Hepatocyte (in vitro differentiated cells): Measurements from ENCODE around the gene GNAZ. TPM values are rescaled to one million over a fixed set of nuclear protein-coding genes. Genes with fewer than 3 reads are reported as not detected.
A peak's percentile ranks its signal among the peaks of the same experiment; 100 is the strongest.
"Not testable (repeated sequence)": the region's sequence is repeated elsewhere in the genome, so short reads cannot be mapped to it uniquely, and the experiment has no call there.

Experiments
- DNase-seq: peaks from one replicate; pipeline ENCODE4 v3.0.0-alpha.2; 2016; ENCODE audit warnings: low spot score
- H2AFZ ChIP-seq: fragments of 200-600 bp; sonication (generic); 2 replicates; pipeline ENCODE4 v1.6.0; 2016; ENCODE audit warnings: antibody characterized with exemption, mild to moderate bottlenecking
- H3K27ac ChIP-seq: fragments of 200-600 bp; sonication (generic); 2 replicates; pipeline ENCODE4 v1.5.1; 2016; ENCODE audit warnings: mild to moderate bottlenecking
- H3K27me3 ChIP-seq: fragments of 200-600 bp; sonication (generic); 2 replicates; pipeline ENCODE4 v1.6.1; 2016
- H3K36me3 ChIP-seq: fragments of 200-600 bp; sonication (generic); replicated peaks from 2 replicates; pipeline ENCODE4 v1.5.1; 2016; ENCODE audit warnings: low read depth; ENCODE audit not compliant: insufficient read depth
- H3K4me1 ChIP-seq: fragments of 200-600 bp; sonication (generic); 2 replicates; pipeline ENCODE4 v1.5.1; 2016; ENCODE audit warnings: mild to moderate bottlenecking, moderate library complexity; ENCODE audit not compliant: insufficient read depth
- H3K4me2 ChIP-seq: fragments of 200-600 bp; sonication (generic); 2 replicates; pipeline ENCODE4 v1.6.0; 2016
- H3K4me3 ChIP-seq: fragments of 200-600 bp; sonication (generic); 2 replicates; pipeline ENCODE4 v1.5.1; 2016; ENCODE audit warnings: mild to moderate bottlenecking
- H3K79me2 ChIP-seq: fragments of 200-600 bp; sonication (generic); 2 replicates; pipeline ENCODE4 v1.6.0; 2017; ENCODE audit warnings: mild to moderate bottlenecking
- H3K9me2 ChIP-seq: fragments of 200-600 bp; sonication (generic); replicated peaks from 2 replicates; pipeline ENCODE4 v1.6.0; 2017; ENCODE audit warnings: mild to moderate bottlenecking; ENCODE audit not compliant: insufficient read depth
- H3K9me3 ChIP-seq: fragments of 200-600 bp; sonication (generic); 2 replicates; pipeline ENCODE4 v1.5.1; 2016; ENCODE audit warnings: low read depth, mild to moderate bottlenecking
- H4K20me1 ChIP-seq: fragments of 200-600 bp; sonication (generic); 2 replicates; pipeline ENCODE4 v1.6.0; 2016; ENCODE audit warnings: mild to moderate bottlenecking; ENCODE audit not compliant: insufficient read depth, poor library complexity, severe bottlenecking
- CTCF ChIP-seq: fragments of 200-600 bp; sonication (generic); IDR thresholded peaks from 2 replicates; pipeline ENCODE4 v1.5.1; 2016; ENCODE audit warnings: antibody characterized with exemption, mild to moderate bottlenecking; ENCODE audit not compliant: poor library complexity
- EZH2 ChIP-seq: fragments of 200-600 bp; sonication (generic); IDR thresholded peaks from 2 replicates; pipeline ENCODE4 v1.6.1; 2016; ENCODE audit warnings: antibody characterized with exemption, mild to moderate bottlenecking, borderline replicate concordance
- EZH2phosphoT487 ChIP-seq: fragments of 200-600 bp; sonication (generic); IDR thresholded peaks from one replicate; pipeline ENCODE4 v1.6.1; 2018; ENCODE audit warnings: antibody characterized with exemption, mild to moderate bottlenecking, low read depth, moderate library complexity; ENCODE audit not compliant: unreplicated experiment, severe bottlenecking
- WGBS: methylation state at CpG from one replicate; pipeline ENCODE4 v1.1.6; 2016; ENCODE audit warnings: low lambda C conversion rate; ENCODE audit errors: missing lambda C conversion rate; 5-methylcytosine and 5-hydroxymethylcytosine counted together
- polyA plus RNA-seq: library from polyadenylated mRNA; unstranded; fragments of >200 nt; fragmentation: Nextera tagmentation; extraction: Ambion mirVana; gene quantifications from 2 replicates; pipeline ENCODE4 v1.2.1, GENCODE V29; 2016
- total RNA-seq: library from RNA; depleted of rRNA; stranded (reverse); fragments of >200 nt; gene quantifications from 2 replicates; pipeline ENCODE4 v1.2.3, GENCODE V29; 2014

Gene GNAZ
- total RNA-seq: 4.1 and 4.5 TPM in 2 replicates
- polyA plus RNA-seq: 3.4 and 5.1 TPM in 2 replicates

GRCh38 chr22:23070418-23071229 lies at the start of gene GNAZ:
Gene GNAZ, plus strand, starts transcription at chr22:23070519. Its CDS starts 25,177 bp downstream, at chr22:23095696.
- no peak within 1 kb of the TSS for H3K27ac ChIP-seq

GRCh38 chr22:23020659-23021293 lies 49.5 kb upstream of the GNAZ start:
- no peak overlapping the region for H3K4me2 ChIP-seq
- H3K36me3 ChIP-seq: no peaks in the 10 kb centered on the region
- H3K27ac ChIP-seq: no peak overlapping the region
- H3K9me3 ChIP-seq: no peaks in the 10 kb centered on the region
- no peak for DNase-seq
- no peaks in the 10 kb centered on the region for H3K4me1 ChIP-seq
- H4K20me1 ChIP-seq: no peaks in the 10 kb centered on the region
- no peaks in the 10 kb centered on the region for H3K79me2 ChIP-seq
- no peak overlapping the region for H3K4me3 ChIP-seq
- no peak for TF ChIP-seq CTCF
- H3K27me3 ChIP-seq: no peaks in the 10 kb centered on the region
- no peak overlapping the region for H2AFZ ChIP-seq
- no peaks in the 10 kb centered on the region for H3K9me2 ChIP-seq

More at GRCh38 chr22:23070418-23071229, at the start of gene GNAZ:
- Histone ChIP-seq H3K4me2 (peak within 1 kb of the TSS; percentile 99), H3K4me3 (peak within 1 kb of the TSS; percentile 61), H2AFZ (peak within 1 kb of the TSS; percentile 81), H3K4me1 (peaks cover 9% of the 10 kb centered on the region), H3K9me2 (no peaks in the 10 kb centered on the region), H3K9me3 (no peaks in the 10 kb centered on the region), H3K36me3 (no peaks in the 10 kb centered on the region), H4K20me1 (no peaks in the 10 kb centered on the region), H3K79me2 (no peaks in the 10 kb centered on the region), H3K27me3 (no peaks in the 10 kb centered on the region)
- TF ChIP-seq EZH2phosphoT487 (no peak), CTCF (no peak), EZH2 (no peak)
- DNase-seq: peak; percentile 51
- WGBS: 4% methylated on average over 26 of the region's 87 CpGs

GRCh38 chr22:23021660-23022353 lies 48.5 kb upstream of the GNAZ start:
- not testable (repeated sequence) for DNase-seq, H4K20me1 ChIP-seq, H3K79me2 ChIP-seq, H3K27me3 ChIP-seq, H3K36me3 ChIP-seq, H3K4me3 ChIP-seq, H3K9me2 ChIP-seq, H3K27ac ChIP-seq, H2AFZ ChIP-seq, H3K9me3 ChIP-seq, H3K4me2 ChIP-seq, H3K4me1 ChIP-seq
- 78% methylated on average over 3 of the region's 3 CpGs for WGBS

DNA sequence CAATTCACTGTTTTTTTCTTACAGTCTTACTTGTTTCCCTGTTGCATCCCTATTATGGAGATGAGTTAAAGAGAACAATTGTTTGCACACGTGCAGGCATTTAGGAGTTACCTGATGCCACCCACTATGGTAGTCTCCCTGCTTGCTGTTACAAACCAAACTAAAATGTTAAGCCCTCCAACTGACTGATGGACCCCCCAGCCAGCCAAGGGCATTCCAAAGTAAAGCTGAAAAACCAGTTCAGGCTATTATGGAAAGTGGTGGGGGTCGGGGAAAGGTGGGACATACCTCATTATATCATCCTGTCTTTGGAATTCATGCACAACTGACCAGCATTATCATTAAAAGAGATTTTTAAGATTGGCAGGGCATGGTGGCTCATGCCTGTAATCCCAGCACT lies 47.0 kb upstream of the GNAZ start:
- TF ChIP-seq EZH2: no peak
- no peak for TF ChIP-seq CTCF
- no peak for TF ChIP-seq EZH2phosphoT487
- H3K4me3 ChIP-seq: no peak overlapping the region
- no peaks in the 10 kb centered on the region for H3K27me3 ChIP-seq
- H3K27ac ChIP-seq: no peak overlapping the region
- H3K79me2 ChIP-seq: no peaks in the 10 kb centered on the region
- no peaks in the 10 kb centered on the region for H3K9me2 ChIP-seq
- H3K36me3 ChIP-seq: no peaks in the 10 kb centered on the region
- no peak for DNase-seq
- no peaks in the 10 kb centered on the region for H3K9me3 ChIP-seq
- H2AFZ ChIP-seq: no peak overlapping the region
- no peaks in the 10 kb centered on the region for H3K4me1 ChIP-seq
- 39% methylated on average over 2 of the region's 2 CpGs for WGBS
- no peaks in the 10 kb centered on the region for H4K20me1 ChIP-seq
- no peak overlapping the region for H3K4me2 ChIP-seq
